A204.1 (cell line): ENCODE results near the gene MCOLN1.

ENCODE experiments used
- FAIRE-seq: peaks from 2 replicates; lab custom pipeline; 2012; peaks lifted over from hg19 to GRCh38; lab: Jason Lieb, UNC

Gene MCOLN1

DNA sequence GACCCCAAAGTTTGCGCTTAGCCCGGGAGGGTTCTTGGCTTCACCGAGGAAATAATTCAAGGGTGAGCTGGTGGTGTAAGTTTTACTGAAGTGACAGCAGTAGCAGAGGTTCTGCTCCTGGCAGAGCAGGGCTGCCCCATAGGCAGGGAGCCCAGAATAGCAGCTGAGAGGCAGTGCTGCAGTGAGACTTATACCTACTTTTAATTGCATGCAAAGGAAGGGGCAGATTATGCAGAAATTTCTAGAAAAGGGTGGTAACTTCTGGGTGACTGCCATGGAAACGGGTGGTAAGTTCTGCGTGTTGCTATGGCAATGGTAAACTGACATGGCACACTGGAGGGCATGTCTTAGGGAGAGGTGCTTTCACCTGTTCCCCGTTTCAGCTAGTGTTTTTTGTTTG is 55.7 kb downstream of the MCOLN1 start:
- no peak for FAIRE-seq

DNA sequence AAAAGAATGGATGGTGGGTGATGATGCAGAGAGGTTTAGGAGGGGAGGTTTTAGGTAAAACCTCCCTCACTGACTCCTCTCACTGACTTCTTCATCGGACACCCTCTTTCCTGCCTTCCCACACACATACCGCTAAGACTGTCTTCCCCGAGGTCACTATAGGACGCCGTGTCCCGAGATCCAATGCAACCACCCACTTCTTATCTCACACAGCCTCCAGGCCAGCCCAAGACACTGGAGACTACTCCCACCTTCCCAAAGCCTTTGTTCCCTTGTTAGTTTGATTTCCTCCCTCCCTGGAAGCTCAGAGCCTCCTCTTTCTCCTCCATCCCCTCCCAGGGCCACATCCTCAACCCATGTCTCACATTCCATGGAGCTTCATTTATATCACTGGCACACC is 56.8 kb downstream of the MCOLN1 start:
- no peak for FAIRE-seq

DNA sequence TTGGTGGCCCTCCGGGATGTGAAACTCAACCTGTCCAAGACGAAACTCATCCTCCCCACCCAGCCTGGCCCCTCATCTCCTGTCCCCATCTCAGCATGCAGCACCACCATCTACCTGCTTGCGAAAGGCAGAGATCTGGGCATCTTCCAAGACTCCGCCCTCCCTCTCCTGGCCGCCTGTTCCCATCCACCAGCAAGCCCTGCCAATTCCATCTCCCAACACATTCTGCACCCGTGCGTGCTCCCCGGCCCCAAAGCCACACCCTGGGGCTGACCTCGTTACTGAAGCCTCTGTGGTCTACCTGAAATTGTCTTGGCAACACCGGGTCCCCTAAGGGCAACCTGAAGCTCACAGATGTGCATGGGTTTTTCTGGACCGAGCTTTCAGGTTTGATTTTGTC is 60.0 kb downstream of the MCOLN1 start:
- no peak for FAIRE-seq
